Gastrocnemius medialis (tissue), 4 donors: ENCODE measurements around the gene CUX1. TPM values are rescaled to one million over a fixed set of nuclear protein-coding genes. Genes with fewer than 3 reads are reported as not detected.
"Not testable (repeated sequence)": the region's sequence is repeated elsewhere in the genome, so short reads cannot be mapped to it uniquely, and the experiment has no call there.

Experiments used
- ATAC-seq, 2 donors: fragments of 150-250 bp; one replicate each; pipeline ENCODE4 v1.9.1; 2016
- DNase-seq, 2 donors: peaks; one replicate each; pipeline ENCODE4 v3.0.0-alpha.2; 2019
- H3K27ac ChIP-seq, 4 donors: fragments of 200-600 bp; sonication (generic); 1 replicate in 1 of 4; 2 replicates in 3 of 4; pipeline ENCODE4 v1.5.1; 2016 to 2018; ENCODE audit warnings: mild to moderate bottlenecking in 2 of 4, moderate library complexity in 1 of 4
- H3K27me3 ChIP-seq, 3 donors: fragments of 200-600 bp; sonication (generic) in 2 of 3; 1 replicate in 1 of 3; 2 replicates in 2 of 3; pipeline versions ENCODE4 v1.5.1 to v1.6.0; 2016 to 2019; ENCODE audit warnings: mild to moderate bottlenecking in 1 of 3, moderate library complexity in 1 of 3
- H3K36me3 ChIP-seq, 2 donors: fragments of 200-600 bp; sonication (generic) in 1 of 2; one replicate each; pipeline ENCODE4 v1.5.1; 2017 to 2018
- H3K4me1 ChIP-seq, 2 donors: fragments of 200-600 bp; sonication (generic) in 1 of 2; one replicate each; pipeline ENCODE4 v1.5.1; 2016 to 2017; ENCODE audit warnings: mild to moderate bottlenecking in 2 of 2
- H3K4me3 ChIP-seq, 4 donors: fragments of 200-600 bp; sonication (generic) in 3 of 4; 1 replicate in 1 of 4; 2 replicates in 3 of 4; pipeline ENCODE4 v1.5.1; 2016 to 2019; ENCODE audit warnings: mild to moderate bottlenecking in 2 of 4
- H3K9me3 ChIP-seq, 3 donors: fragments of 200-600 bp; sonication (generic) in 2 of 3; 1 replicate in 1 of 3; 2 replicates in 2 of 3; pipeline ENCODE4 v1.5.1; 2016 to 2019
- POLR2A ChIP-seq, 2 donors: fragments of 450-650 bp; IDR thresholded peaks; one replicate each; pipeline ENCODE4 v1.6.1; 2017; ENCODE audit warnings: antibody characterized with exemption in 2 of 2, mild to moderate bottlenecking in 2 of 2, moderate library complexity in 2 of 2
- in situ Hi-C, 4 donors: fragments of 200-750 bp; cut with MboI; loops; one replicate each; pipeline versions ENCODE4 v1.15.0 to v1.8.0; 2017; ENCODE audit warnings: low sequenced_read_pairs in 4 of 4
- intact Hi-C: fragments of 100-400 bp; cut with DNase I; formaldehyde crosslinking; loops from one replicate; pipeline ENCODE4 v1.15.1; 2023; ENCODE audit warnings: low total_unique reads
- microRNA-seq, 2 donors: library from miRNA; unstranded; fragments of <30 nt; microRNA quantifications; one replicate each; pipeline ENCODE4, GENCODE V29; 2016; ENCODE audit warnings: borderline replicate concordance in 2 of 2
- total RNA-seq, 4 donors: library from RNA; depleted of rRNA; stranded (reverse); fragments of >200 nt; gene quantifications; one replicate each; pipeline versions ENCODE4 v1.1.0 to v1.2.3, GENCODE V29; 2016
- TF ChIP-seq, protein P1 (sequence below), 5 experiments: fragments of 450-650 bp in 3 of 5; fragments of 200-600 bp in 2 of 5; sonication (generic) in 2 of 5; IDR thresholded peaks in 4 of 5; conservative IDR thresholded peaks in 1 of 5; 1 replicate in 4 of 5; 2 replicates in 1 of 5; pipeline ENCODE4 v1.5.1; 2016 to 2019; ENCODE audit warnings: antibody characterized with exemption in 5 of 5, mild to moderate bottlenecking in 3 of 5, moderate library complexity in 3 of 5

CUX1 gene
- total RNA-seq, 4 donors from 2014 or later = 44.1 to 57.9 (median 54.9) TPM

- no peaks in the 10 kb centered on the region for H3K27me3 ChIP-seq
- TF ChIP-seq, protein P1, sequence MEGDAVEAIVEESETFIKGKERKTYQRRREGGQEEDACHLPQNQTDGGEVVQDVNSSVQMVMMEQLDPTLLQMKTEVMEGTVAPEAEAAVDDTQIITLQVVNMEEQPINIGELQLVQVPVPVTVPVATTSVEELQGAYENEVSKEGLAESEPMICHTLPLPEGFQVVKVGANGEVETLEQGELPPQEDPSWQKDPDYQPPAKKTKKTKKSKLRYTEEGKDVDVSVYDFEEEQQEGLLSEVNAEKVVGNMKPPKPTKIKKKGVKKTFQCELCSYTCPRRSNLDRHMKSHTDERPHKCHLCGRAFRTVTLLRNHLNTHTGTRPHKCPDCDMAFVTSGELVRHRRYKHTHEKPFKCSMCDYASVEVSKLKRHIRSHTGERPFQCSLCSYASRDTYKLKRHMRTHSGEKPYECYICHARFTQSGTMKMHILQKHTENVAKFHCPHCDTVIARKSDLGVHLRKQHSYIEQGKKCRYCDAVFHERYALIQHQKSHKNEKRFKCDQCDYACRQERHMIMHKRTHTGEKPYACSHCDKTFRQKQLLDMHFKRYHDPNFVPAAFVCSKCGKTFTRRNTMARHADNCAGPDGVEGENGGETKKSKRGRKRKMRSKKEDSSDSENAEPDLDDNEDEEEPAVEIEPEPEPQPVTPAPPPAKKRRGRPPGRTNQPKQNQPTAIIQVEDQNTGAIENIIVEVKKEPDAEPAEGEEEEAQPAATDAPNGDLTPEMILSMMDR (IDR thresholded peaks at IDR 0.05 in 4 of 5, conservative IDR thresholded peaks at IDR 0.05 in 1 of 5) = no peak
- TF ChIP-seq POLR2A (IDR thresholded peaks at IDR 0.05) = no peak
- in situ Hi-C loops (no loop called here), intact Hi-C loops (no loop called here)
- no peak overlapping the region for H3K4me3 ChIP-seq
- H3K36me3 ChIP-seq = no peaks in the 10 kb centered on the region
- H3K27ac ChIP-seq = no peak overlapping the region
- H3K9me3 ChIP-seq = no peaks in the 10 kb centered on the region
- ATAC-seq = no peak
- no peaks in the 10 kb centered on the region for H3K4me1 ChIP-seq
- DNase-seq = no peak
These were observed 508.9 kb downstream of the CUX1 start for GRCh38 chr7:102326157-102326889.

- in situ Hi-C loops, H3K9me3 ChIP-seq, H3K36me3 ChIP-seq, H3K27me3 ChIP-seq, H3K27ac ChIP-seq, H3K4me1 ChIP-seq, intact Hi-C loops, H3K4me3 ChIP-seq, DNase-seq, ATAC-seq: not testable (repeated sequence)
These were observed 509.8 kb downstream of the CUX1 start for GRCh38 chr7:102327183-102327582.

GRCh38 chr7:102328863-102329262 lies 511.4 kb downstream of the CUX1 start:
- ATAC-seq, H3K36me3 ChIP-seq, H3K27me3 ChIP-seq, DNase-seq, H3K4me3 ChIP-seq, H3K4me1 ChIP-seq, H3K9me3 ChIP-seq, in situ Hi-C loops, intact Hi-C loops, H3K27ac ChIP-seq: not testable (repeated sequence)

GRCh38 chr7:102329366-102329765 lies 511.9 kb downstream of the CUX1 start:
- DNase-seq, H3K4me3 ChIP-seq, H3K27ac ChIP-seq, H3K4me1 ChIP-seq, intact Hi-C loops, ATAC-seq, in situ Hi-C loops, H3K27me3 ChIP-seq, H3K36me3 ChIP-seq, H3K9me3 ChIP-seq: not testable (repeated sequence)

DNA sequence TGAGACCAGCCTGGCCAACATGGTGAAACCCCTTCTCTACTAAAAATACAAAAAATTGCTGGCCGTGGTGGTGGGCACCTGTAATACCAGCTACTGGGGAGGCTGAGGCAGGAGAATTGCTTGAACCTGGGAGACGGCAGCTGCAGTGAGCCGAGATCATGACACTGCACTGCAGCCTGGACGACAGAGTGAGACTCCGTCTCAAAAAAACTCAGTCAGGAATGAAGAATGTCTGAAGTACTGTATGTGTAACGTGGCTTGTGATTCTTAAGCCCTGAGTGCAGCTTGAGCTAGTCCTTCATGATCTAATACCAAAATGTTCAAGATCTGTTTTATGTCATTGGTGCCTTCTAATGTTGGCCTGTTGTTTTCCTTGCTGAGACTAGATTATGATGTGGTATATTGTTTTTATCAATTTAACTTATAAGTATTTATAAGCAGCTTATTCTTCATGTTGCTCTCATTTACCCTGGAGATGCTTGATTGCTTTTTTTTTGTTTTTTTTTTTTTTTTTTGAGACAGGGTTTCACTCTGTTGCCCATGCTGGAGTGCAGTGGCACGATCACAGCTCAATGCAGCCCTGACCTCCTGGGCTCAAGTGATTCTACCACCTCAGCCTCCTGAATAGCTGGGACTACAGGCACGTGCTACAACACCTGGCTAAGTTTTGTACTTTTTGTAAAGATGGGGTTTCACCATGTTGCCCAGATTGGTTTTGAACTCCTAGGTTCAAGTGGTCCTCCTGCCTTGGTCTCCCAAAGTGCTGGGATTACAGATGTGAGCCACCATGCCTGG lies 513.4 kb downstream of the CUX1 start:
- H3K27ac ChIP-seq, ATAC-seq, DNase-seq, intact Hi-C loops, H3K4me3 ChIP-seq, H3K9me3 ChIP-seq, H3K36me3 ChIP-seq, H3K27me3 ChIP-seq, in situ Hi-C loops, H3K4me1 ChIP-seq: not testable (repeated sequence)

Small RNA genes lying within 50 kb of the gene (microRNA-seq; reads per million reads assigned to microRNA genes)
- 0 reads per million in 2 donors for gene MIR4285

Other genes starting within 250 kb of the CUX1 start
- gene MYL10, start 188.3 kb upstream of the CUX1 start, total RNA-seq = 1 to 10 TPM in 1 of 4 donors, not detected in 3; 6.3 TPM